Putamen (tissue), 1 donor: Measurements from ENCODE around the gene DNTTIP2.
"Not testable (repeated sequence)": the region's sequence is repeated elsewhere in the genome, so short reads cannot be mapped to it uniquely, and the experiment has no call there.

Experiments
- DNase-seq: peaks from one replicate; pipeline ENCODE4 v3.0.0-alpha.2; 2016; ENCODE audit warnings: low spot score

Gene DNTTIP2

DNA sequence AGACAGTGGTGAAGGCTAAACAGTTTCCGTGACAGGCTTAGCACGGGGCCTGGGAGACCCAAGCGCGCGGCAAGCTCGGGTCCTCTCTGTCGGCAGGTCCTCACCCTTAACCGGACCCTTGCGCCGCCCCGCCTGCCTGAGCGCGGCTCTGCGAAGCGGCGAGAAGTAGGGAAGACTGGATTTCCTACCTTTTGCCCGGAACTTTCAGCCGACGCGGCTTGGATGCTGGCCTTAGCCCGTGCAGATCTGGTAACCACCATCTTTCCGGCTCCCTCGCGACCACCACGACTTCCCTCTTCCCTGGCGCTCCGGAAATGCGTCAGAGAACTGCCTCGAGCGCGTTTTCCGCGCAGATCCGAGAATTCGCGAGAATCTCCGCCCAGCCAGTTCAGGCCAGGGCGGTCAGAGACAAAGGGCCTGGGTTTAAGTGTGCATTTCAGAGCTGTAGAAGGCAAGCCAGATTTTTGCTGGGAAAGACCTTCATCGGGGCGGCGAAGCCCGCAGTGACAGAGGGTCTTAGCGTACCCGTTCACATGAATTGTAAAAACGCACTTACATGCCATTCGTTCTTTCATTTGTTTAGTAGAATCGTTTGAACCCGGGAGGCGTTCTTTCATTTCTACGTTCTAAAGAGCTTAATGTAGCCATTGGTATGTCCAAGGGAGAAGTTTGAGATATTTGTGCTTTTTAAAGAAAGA is at the start of gene DNTTIP2:
TSS of gene DNTTIP2 (minus strand) at position 318 of the 698 bp plus-strand sequence. CDS start at position 260, 58 bp downstream.
- DNase-seq = peak; percentile 92

DNA sequence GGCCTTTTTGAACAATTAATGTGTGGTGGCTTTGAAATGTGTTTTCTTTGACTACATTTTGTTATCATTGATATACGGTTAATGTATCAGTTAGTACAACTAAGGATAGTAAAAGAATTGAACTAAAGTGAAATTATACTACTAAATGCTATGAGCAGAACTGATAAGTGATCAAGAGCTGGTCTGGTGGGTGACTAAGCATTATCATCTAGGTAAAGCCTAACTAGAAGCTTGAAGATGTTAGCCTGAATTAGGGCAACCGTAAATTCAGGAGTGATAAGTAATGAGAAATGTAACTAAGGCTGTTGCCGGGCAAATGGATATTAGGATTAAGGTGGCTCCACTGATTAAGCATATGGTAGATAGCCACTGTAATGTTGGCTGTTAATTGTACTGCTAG is 46.2 kb upstream of the DNTTIP2 start:
- no peak for DNase-seq

- no peak for DNase-seq
Measured at GRCh38 chr1:93919780-93920179, 40.8 kb upstream of the DNTTIP2 start.

DNA sequence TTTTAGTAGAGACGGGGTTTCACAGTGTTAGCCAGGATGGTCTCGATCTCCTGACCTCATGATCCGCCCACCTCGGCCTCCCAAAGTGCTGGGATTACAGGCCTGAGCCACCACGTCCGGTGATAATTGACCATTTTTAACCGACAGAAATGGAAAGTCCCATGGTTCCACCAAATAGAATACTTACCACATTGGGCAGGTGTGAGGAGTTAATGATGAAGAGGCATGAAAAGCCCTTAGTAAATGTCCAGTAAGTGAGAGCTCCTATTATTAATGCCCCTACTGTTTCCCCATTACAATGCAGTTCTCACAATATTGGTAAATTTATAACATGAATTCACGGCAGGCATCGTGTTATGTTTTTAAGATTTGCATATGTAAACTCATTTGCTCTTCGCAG is 38.3 kb upstream of the DNTTIP2 start:
- no peak for DNase-seq

GRCh38 chr1:93910880-93911279 is 31.9 kb upstream of the DNTTIP2 start:
- not testable (repeated sequence) for DNase-seq

DNA sequence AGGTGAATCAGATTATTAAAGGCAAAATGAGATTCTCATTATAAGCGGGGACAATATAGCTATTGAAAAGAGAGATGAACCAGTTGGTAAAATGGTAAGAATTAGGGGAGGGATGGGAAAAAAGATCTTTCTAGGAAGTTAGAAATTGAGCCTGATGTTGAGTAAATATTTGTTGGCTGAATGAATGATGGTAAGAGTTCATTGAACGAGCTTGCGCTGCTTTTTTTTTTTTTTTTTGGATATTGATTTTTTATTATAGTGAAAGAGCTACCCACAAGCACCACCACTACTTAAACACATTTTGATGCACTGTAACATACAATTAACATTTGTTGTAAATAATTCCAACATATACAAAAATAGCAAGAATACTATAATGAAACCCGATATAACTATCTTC is 31.3 kb upstream of the DNTTIP2 start:
- no peak for DNase-seq

GRCh38 chr1:93909146-93910050 is 30.4 kb upstream of the DNTTIP2 start, which contains the start of gene GCLM:
TSS of gene GCLM (minus strand) at chr1:93909430. CDS start at chr1:93909163, 267 bp downstream.
- peak; percentile 88 for DNase-seq

DNA sequence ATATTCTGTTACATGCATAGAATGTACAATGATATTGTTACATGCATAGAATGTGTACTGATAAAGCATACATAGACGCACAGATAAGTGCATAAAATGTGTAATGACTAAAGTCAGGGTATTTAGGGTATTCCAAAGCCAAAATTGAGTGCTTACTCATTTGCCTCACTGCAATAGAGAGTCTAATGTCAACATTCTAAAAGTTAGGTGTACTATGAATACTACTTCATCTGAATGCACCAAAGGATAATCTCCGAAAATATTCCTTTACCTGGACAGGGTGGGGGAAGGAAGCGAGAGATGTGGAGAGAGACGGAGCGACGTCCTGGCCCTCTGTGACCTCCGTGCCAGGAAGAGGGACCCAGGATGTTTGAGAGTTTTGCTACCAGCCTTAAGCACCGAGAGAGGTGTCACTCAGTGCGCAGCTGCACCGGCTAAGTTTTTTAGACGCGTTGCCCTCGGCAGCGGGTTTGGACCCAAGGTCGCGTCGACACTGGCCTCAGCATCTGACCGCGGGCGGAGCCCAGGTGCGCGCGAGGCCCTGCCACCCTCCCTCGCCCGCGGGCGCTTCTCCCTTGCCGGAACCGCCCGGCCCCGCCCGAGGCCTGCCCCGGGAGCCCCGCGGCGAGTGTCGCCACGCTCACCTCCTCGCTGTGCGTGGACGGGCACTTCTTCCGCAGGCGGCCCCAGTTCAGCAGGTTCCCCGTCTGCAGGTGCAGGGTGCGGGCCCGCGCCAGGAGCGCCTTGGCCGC is 29.6 kb upstream of the DNTTIP2 start:
- DNase-seq = peak; percentile 17

DNA sequence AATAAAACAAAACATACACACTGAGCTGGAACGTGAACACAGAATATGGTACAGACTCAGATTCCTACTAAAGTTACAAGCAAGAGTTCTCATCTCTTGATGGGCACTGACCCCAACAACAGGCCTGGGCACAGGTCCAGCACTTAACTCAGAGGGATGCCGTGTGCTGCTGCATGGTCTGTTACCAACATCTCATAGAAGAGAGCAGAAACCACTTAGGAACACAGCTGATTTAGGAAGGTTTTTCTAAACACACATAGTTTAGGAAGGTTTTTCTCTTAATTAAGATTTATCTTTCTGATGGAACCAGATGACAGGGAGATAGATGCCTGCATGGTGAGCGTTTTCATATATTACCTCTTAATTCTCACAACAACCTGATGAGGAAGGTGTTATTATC is 28.7 kb upstream of the DNTTIP2 start:
- no peak for DNase-seq

GRCh38 chr1:93906480-93906879 is 27.5 kb upstream of the DNTTIP2 start:
- no peak for DNase-seq

DNA sequence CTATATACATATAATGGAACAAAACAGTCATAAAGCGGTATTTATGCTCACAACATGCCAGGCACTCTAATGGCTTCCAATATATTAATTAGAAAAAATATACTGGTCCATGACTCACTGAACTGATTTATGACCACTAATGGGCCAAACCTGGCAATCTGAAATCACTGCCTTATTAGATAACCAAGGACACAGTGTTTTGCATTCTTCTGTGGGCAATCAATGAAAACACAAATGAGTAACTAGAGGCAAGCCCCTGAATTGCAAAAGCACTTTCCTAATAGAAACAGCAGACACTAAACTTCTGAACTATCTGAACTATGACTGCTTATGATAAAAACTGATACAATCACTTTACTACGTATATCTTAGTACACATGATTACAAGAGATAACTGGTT is 26.7 kb upstream of the DNTTIP2 start:
- DNase-seq = no peak

- no peak for DNase-seq
Measured at GRCh38 chr1:93905051-93905450, 26.0 kb upstream of the DNTTIP2 start.

- no peak for DNase-seq
Measured at GRCh38 chr1:93904228-93904627, 25.2 kb upstream of the DNTTIP2 start.

GRCh38 chr1:93900723-93901504 is 21.9 kb upstream of the DNTTIP2 start:
- no peak for DNase-seq

- DNase-seq = no peak
Measured at GRCh38 chr1:93899543-93900207, 20.7 kb upstream of the DNTTIP2 start.

GRCh38 chr1:93888900-93889299 is 9.9 kb upstream of the DNTTIP2 start:
- DNase-seq = no peak

GRCh38 chr1:93882269-93882668 is 3.3 kb upstream of the DNTTIP2 start:
- DNase-seq = no peak

GRCh38 chr1:93880731-93881130 is 1.7 kb upstream of the DNTTIP2 start:
- no peak for DNase-seq

GRCh38 chr1:93878501-93878888 is 511 bp downstream of the DNTTIP2 start:
- peak; percentile 21 for DNase-seq

GRCh38 chr1:93877529-93877928 is 1.5 kb downstream of the DNTTIP2 start:
- DNase-seq = no peak

GRCh38 chr1:93876244-93876643 is 2.8 kb downstream of the DNTTIP2 start:
- DNase-seq = no peak
